Thyroid gland (tissue), 4 donors: Measurements from ENCODE around the gene MTG2. TPM values are rescaled to one million over a fixed set of nuclear protein-coding genes. Genes with fewer than 3 reads are reported as not detected.
A peak's percentile ranks its signal among the peaks of the same experiment; 100 is the strongest.

Experiments
- DNase-seq, 2 donors: peaks; one replicate each; pipeline ENCODE4 v3.0.0-alpha.2; 2019
- H3K27ac ChIP-seq, 3 donors: fragments of 200-600 bp; sonication (generic); 1 replicate in 2 of 3; 2 replicates in 1 of 3; pipeline ENCODE4 v1.5.1; 2016 to 2019; ENCODE audit warnings: mild to moderate bottlenecking in 1 of 3, moderate library complexity in 1 of 3
- H3K27me3 ChIP-seq: fragments of 200-600 bp; sonication (generic); one replicate; pipeline ENCODE4 v1.5.1; 2019
- H3K36me3 ChIP-seq, 2 donors: fragments of 200-600 bp; sonication (generic); one replicate each; pipeline ENCODE4 v1.5.1; 2016 to 2019
- H3K4me1 ChIP-seq, 2 donors: fragments of 200-600 bp; sonication (generic); one replicate each; pipeline ENCODE4 v1.5.1; 2017 to 2019
- H3K4me3 ChIP-seq, 3 donors: fragments of 200-600 bp; sonication (generic); replicated peaks in 1 of 3; 1 replicate in 2 of 3; 2 replicates in 1 of 3; pipeline ENCODE4 v1.5.1; 2016; ENCODE audit warnings: mild to moderate bottlenecking in 1 of 3
- H3K9me3 ChIP-seq: fragments of 200-600 bp; sonication (generic); one replicate; pipeline ENCODE4 v1.5.1; 2017
- CTCF ChIP-seq, 6 experiments: fragments of 200-600 bp in 3 of 6; fragments of 450-650 bp in 3 of 6; sonication (generic) in 3 of 6; IDR thresholded peaks; one replicate each; pipeline ENCODE4 v1.5.1; 2016 to 2019; ENCODE audit warnings: antibody characterized with exemption in 6 of 6, mild to moderate bottlenecking in 2 of 6, inconsistent platforms in 1 of 6, moderate library complexity in 1 of 6
- POLR2A ChIP-seq, 2 donors: fragments of 450-650 bp; IDR thresholded peaks; one replicate each; pipeline ENCODE4 v1.6.1; 2017; ENCODE audit warnings: antibody characterized with exemption in 2 of 2, mild to moderate bottlenecking in 2 of 2, moderate library complexity in 1 of 2
- WGBS, 2 donors: methylation state at CpG; one replicate each; pipeline ENCODE4 v1.1.5; 2017; 5-methylcytosine and 5-hydroxymethylcytosine counted together
- intact Hi-C: fragments of 100-400 bp; cut with DNase I; formaldehyde crosslinking; loops from one replicate; pipeline ENCODE4 v1.15.1; 2023
- total RNA-seq, 4 donors: library from RNA; depleted of rRNA; stranded (reverse); fragments of >200 nt; gene quantifications; one replicate each; pipeline ENCODE4 v1.2.3, GENCODE V29; 2016

The MTG2 gene
- total RNA-seq, 4 donors from 2014 or later: 21.6 to 38.2 (median 33.4) TPM

- H3K27me3 ChIP-seq: peaks cover 8% of the 10 kb centered on the region
- intact Hi-C loops: no loop called here
- peak; percentile 45 to 58 for DNase-seq
- H3K4me1 ChIP-seq: peaks cover 5 to 13% of the 10 kb centered on the region in 2 donors
- no peaks in the 10 kb centered on the region for H3K36me3 ChIP-seq
- TF ChIP-seq CTCF (IDR thresholded peaks at IDR 0.05) (no peak), POLR2A (IDR thresholded peaks at IDR 0.05) (no peak)
- H3K27ac ChIP-seq: no peak within 1 kb of the TSS
- 0% methylated on average over 2 to 11 of the region's 84 CpGs for WGBS, 2 donors
- H3K4me3 ChIP-seq: no peak within 1 kb of the TSS
- no peaks in the 10 kb centered on the region for H3K9me3 ChIP-seq
Observed at GRCh38 chr20:62219992-62220665, 37.3 kb downstream of the MTG2 start, which contains the start of gene HRH3. HRH3 (minus strand) TSS chr20:62220278; CDS start chr20:62219970, 308 bp downstream.

- no peak for TF ChIP-seq CTCF (IDR thresholded peaks at IDR 0.05)
- no peak for TF ChIP-seq POLR2A (IDR thresholded peaks at IDR 0.05)
- Histone ChIP-seq H3K4me3 (no peak overlapping the region), H3K27ac (no peak overlapping the region), H3K9me3 (no peaks in the 10 kb centered on the region), H3K4me1 (peaks cover 5 to 13% of the 10 kb centered on the region in 2 donors), H3K27me3 (peaks cover 8% of the 10 kb centered on the region), H3K36me3 (no peaks in the 10 kb centered on the region)
- intact Hi-C loops: no loop called here
- DNase-seq: no peak
- 3 to 4% methylated on average over 21 to 23 of the region's 46 CpGs for WGBS, 2 donors
Observed at GRCh38 chr20:62220666-62221568, 38.1 kb downstream of the MTG2 start.

GRCh38 chr20:62222266-62222850 is 39.5 kb downstream of the MTG2 start:
- no peak for DNase-seq
- no peaks in the 10 kb centered on the region for H3K9me3 ChIP-seq
- TF ChIP-seq CTCF (IDR thresholded peaks at IDR 0.05): no peak
- TF ChIP-seq POLR2A (IDR thresholded peaks at IDR 0.05): no peak
- H3K4me1 ChIP-seq: peaks cover 5 to 13% of the 10 kb centered on the region in 2 donors
- H3K36me3 ChIP-seq: no peaks in the 10 kb centered on the region
- peaks cover 8% of the 10 kb centered on the region for H3K27me3 ChIP-seq
- H3K27ac ChIP-seq: no peak overlapping the region
- WGBS, 2 donors: 86 to 97% methylated on average over 6 to 7 of the region's 18 CpGs
- intact Hi-C loops: no loop called here
- H3K4me3 ChIP-seq: no peak overlapping the region

GRCh38 chr20:62222972-62223371 is 40.1 kb downstream of the MTG2 start:
- intact Hi-C loops: no loop called here
- H3K4me1 ChIP-seq: peaks cover 5 to 13% of the 10 kb centered on the region in 2 donors
- no peak overlapping the region for H3K4me3 ChIP-seq
- DNase-seq: no peak
- no peaks in the 10 kb centered on the region for H3K36me3 ChIP-seq
- H3K27ac ChIP-seq: no peak overlapping the region
- 75 to 81% methylated on average over 12 to 13 of the region's 13 CpGs for WGBS, 2 donors
- TF ChIP-seq CTCF (IDR thresholded peaks at IDR 0.05): no peak
- no peak for TF ChIP-seq POLR2A (IDR thresholded peaks at IDR 0.05)
- no peaks in the 10 kb centered on the region for H3K9me3 ChIP-seq
- H3K27me3 ChIP-seq: peaks cover 8% of the 10 kb centered on the region
